BE2C (cell line): ENCODE results near the gene PILRA.

Source experiments
- DNase-seq: peaks from one replicate; pipeline ENCODE4 v3.0.0-alpha.2; 2020
- H3K27me3 ChIP-seq: fragments of 250-450 bp; sonication (Bioruptor Pico); 2 replicates; pipeline ENCODE4 v1.5.1; 2020; ENCODE audit warnings: mild to moderate bottlenecking
- H3K36me3 ChIP-seq: fragments of 250-450 bp; sonication (Bioruptor Pico); 2 replicates; pipeline ENCODE4 v1.5.1; 2020; ENCODE audit warnings: mild to moderate bottlenecking
- H3K4me1 ChIP-seq: fragments of 250-450 bp; sonication (Bioruptor Pico); 2 replicates; pipeline ENCODE4 v1.5.1; 2020
- H3K4me3 ChIP-seq: 2 replicates; pipeline ENCODE4 v1.5.1; 2011; ENCODE audit warnings: low read depth, low read length
- H3K9me3 ChIP-seq: fragments of 250-450 bp; sonication (Bioruptor Pico); 2 replicates; pipeline ENCODE4 v1.5.1; 2020
- CTCF ChIP-seq: IDR thresholded peaks from 2 replicates; pipeline ENCODE4 v1.5.1; 2012; ENCODE audit warnings: mild to moderate bottlenecking, low read depth, low read length

The PILRA gene

DNA sequence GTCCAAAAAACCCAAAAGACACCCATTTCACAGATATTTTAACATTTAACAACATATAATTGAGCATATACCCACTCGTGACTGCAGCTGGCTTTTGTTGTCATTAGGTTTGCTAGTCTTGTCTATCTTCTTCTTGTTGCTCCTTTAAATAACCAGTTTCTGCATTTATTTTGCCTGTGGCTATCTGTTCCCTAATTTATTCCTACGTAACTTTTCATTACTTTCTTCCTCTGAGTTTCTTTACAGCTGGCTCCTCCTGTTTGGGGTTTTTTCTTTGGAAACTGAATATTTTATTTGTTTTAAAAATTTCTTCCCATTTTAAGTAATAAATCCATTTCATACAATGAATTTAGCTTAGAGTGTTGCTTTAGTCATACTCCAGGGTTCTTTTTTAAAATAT lies 14.4 kb downstream of the PILRA start:
- no peak for TF ChIP-seq CTCF
- no peak for DNase-seq
- Histone ChIP-seq H3K9me3 (no peaks in the 10 kb centered on the region), H3K36me3 (no peaks in the 10 kb centered on the region), H3K4me3 (no peak overlapping the region), H3K4me1 (no peaks in the 10 kb centered on the region), H3K27me3 (no peaks in the 10 kb centered on the region; the same call in 1 of the 2 replicates)

DNA sequence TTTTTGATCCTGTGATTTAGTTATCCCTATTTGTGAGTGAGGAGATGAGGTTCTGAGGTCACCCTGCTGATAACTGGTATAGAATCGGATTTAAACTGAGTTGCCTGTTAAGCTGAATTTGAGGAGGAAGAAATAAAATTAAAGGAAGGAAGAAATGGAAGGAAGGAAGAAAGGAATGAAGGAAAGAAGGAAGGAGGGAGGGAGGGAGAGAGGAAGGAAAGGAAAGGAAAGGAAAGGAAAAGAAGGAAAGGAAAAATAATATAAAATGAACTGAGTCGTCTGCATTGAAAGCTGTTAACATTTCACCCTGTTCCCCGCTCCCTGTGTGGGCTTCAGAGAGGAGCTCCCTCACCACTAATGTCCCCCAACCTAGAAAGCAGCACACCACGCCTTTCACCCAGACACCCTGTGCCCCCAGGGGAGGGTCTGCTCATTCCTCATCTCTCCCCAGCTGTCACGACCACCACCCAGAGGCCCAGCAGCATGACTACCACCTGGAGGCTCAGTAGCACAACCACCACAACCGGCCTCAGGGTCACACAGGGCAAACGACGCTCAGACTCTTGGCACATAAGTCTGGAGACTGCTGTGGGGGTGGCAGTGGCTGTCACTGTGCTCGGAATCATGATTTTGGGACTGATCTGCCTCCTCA lies 16.3 kb downstream of the PILRA start:
- no peaks in the 10 kb centered on the region for H3K4me1 ChIP-seq
- no peaks in the 10 kb centered on the region; the same call in 1 of the 2 replicates for H3K27me3 ChIP-seq
- H3K4me3 ChIP-seq, result no peak overlapping the region
- H3K36me3 ChIP-seq, result no peaks in the 10 kb centered on the region
- no peaks in the 10 kb centered on the region for H3K9me3 ChIP-seq
- no peak for DNase-seq
- no peak for TF ChIP-seq CTCF

- H3K4me3 ChIP-seq, result no peak overlapping the region
- H3K36me3 ChIP-seq, result no peaks in the 10 kb centered on the region
- H3K9me3 ChIP-seq, result no peaks in the 10 kb centered on the region
- DNase-seq, result no peak
- no peak for TF ChIP-seq CTCF
- H3K4me1 ChIP-seq, result no peaks in the 10 kb centered on the region
- no peaks in the 10 kb centered on the region; the same call in 1 of the 2 replicates for H3K27me3 ChIP-seq
Observed at GRCh38 chr7:100390286-100391009, 17.2 kb downstream of the PILRA start.

- no peak for TF ChIP-seq CTCF
- DNase-seq, result no peak
- no peaks in the 10 kb centered on the region for H3K27me3 ChIP-seq
- H3K4me3 ChIP-seq, result no peak overlapping the region
- H3K9me3 ChIP-seq, result no peaks in the 10 kb centered on the region
- no peaks in the 10 kb centered on the region for H3K36me3 ChIP-seq
- H3K4me1 ChIP-seq, result no peaks in the 10 kb centered on the region
Observed at GRCh38 chr7:100393233-100393905, 20.1 kb downstream of the PILRA start.

GRCh38 chr7:100394077-100394476 lies 20.8 kb downstream of the PILRA start:
- Histone ChIP-seq H3K27me3 (no peaks in the 10 kb centered on the region), H3K9me3 (no peaks in the 10 kb centered on the region), H3K4me3 (no peak overlapping the region), H3K4me1 (no peaks in the 10 kb centered on the region), H3K36me3 (no peaks in the 10 kb centered on the region)
- TF ChIP-seq CTCF, result no peak
- no peak for DNase-seq

GRCh38 chr7:100396421-100396982 lies 23.2 kb downstream of the PILRA start:
- Histone ChIP-seq H3K4me3 (no peak overlapping the region), H3K4me1 (no peaks in the 10 kb centered on the region)

More at GRCh38 chr7:100396421-100396982, 23.2 kb downstream of the PILRA start:
- Histone ChIP-seq H3K36me3 (no peaks in the 10 kb centered on the region), H3K9me3 (no peaks in the 10 kb centered on the region), H3K27me3 (no peaks in the 10 kb centered on the region)
- no peak for TF ChIP-seq CTCF
- no peak for DNase-seq
